BE2C (cell line): ENCODE data around the gene SLC8B1.

Experiments used
- DNase-seq: peaks from one replicate; pipeline ENCODE4 v3.0.0-alpha.2; 2020
- H3K27me3 ChIP-seq: fragments of 250-450 bp; sonication (Bioruptor Pico); 2 replicates; pipeline ENCODE4 v1.5.1; 2020; ENCODE audit warnings: mild to moderate bottlenecking
- H3K36me3 ChIP-seq: fragments of 250-450 bp; sonication (Bioruptor Pico); 2 replicates; pipeline ENCODE4 v1.5.1; 2020; ENCODE audit warnings: mild to moderate bottlenecking
- H3K4me1 ChIP-seq: fragments of 250-450 bp; sonication (Bioruptor Pico); 2 replicates; pipeline ENCODE4 v1.5.1; 2020
- H3K4me3 ChIP-seq: 2 replicates; pipeline ENCODE4 v1.5.1; 2011; ENCODE audit warnings: low read depth, low read length
- H3K9me3 ChIP-seq: fragments of 250-450 bp; sonication (Bioruptor Pico); 2 replicates; pipeline ENCODE4 v1.5.1; 2020
- CTCF ChIP-seq: IDR thresholded peaks from 2 replicates; pipeline ENCODE4 v1.5.1; 2012; ENCODE audit warnings: mild to moderate bottlenecking, low read depth, low read length

SLC8B1 gene

GRCh38 chr12:113248842-113249435 lies 86.0 kb downstream of the SLC8B1 start:
- no peak for DNase-seq

More at GRCh38 chr12:113248842-113249435, 86.0 kb downstream of the SLC8B1 start:
- no peak for TF ChIP-seq CTCF
- peaks cover 18% of the 10 kb centered on the region for H3K4me1 ChIP-seq
- H3K4me3 ChIP-seq = no peak overlapping the region
- H3K9me3 ChIP-seq = no peaks in the 10 kb centered on the region
- no peaks in the 10 kb centered on the region for H3K27me3 ChIP-seq
- H3K36me3 ChIP-seq = no peaks in the 10 kb centered on the region; the same call in 1 of the 2 replicates
